Fibroblast of skin of left quadriceps (primary cell): ENCODE measurements around the gene CADM3.

Experiments used
- DNase-seq, 2 experiments: peaks; one replicate each; pipeline ENCODE4 v3.0.0-alpha.2; 2013; ENCODE audit warnings: low read depth in 2 of 2

Gene CADM3

GRCh38 chr1:159173320-159173719 lies 1.9 kb downstream of the CADM3 start:
- DNase-seq, result no peak

GRCh38 chr1:159175571-159175970 lies 4.2 kb downstream of the CADM3 start:
- no peak for DNase-seq

GRCh38 chr1:159177272-159177907 lies 6.0 kb downstream of the CADM3 start:
- DNase-seq, result peak; percentile 32 to 36

GRCh38 chr1:159179906-159180305 lies 8.5 kb downstream of the CADM3 start:
- no peak for DNase-seq

- no peak for DNase-seq
Measured at GRCh38 chr1:159180516-159180915, 9.1 kb downstream of the CADM3 start.

GRCh38 chr1:159181328-159182024 lies 10.1 kb downstream of the CADM3 start:
- DNase-seq, result no peak

GRCh38 chr1:159184201-159184600 lies 12.8 kb downstream of the CADM3 start:
- DNase-seq, result no peak

- no peak for DNase-seq
Measured at GRCh38 chr1:159185121-159185520, 13.7 kb downstream of the CADM3 start.

- DNase-seq, result no peak
Measured at GRCh38 chr1:159187033-159187432, 15.6 kb downstream of the CADM3 start.

- DNase-seq, result no peak
Measured at GRCh38 chr1:159187647-159188374, 16.4 kb downstream of the CADM3 start.

- no peak for DNase-seq
Measured at GRCh38 chr1:159188375-159188788, 17.0 kb downstream of the CADM3 start.

- no peak for DNase-seq
Measured at GRCh38 chr1:159190441-159190840, 19.0 kb downstream of the CADM3 start.

- DNase-seq, result no peak
Measured at GRCh38 chr1:159196543-159196942, 25.1 kb downstream of the CADM3 start.

- DNase-seq, result peak; percentile 44 to 47
Measured at GRCh38 chr1:159197561-159198557, 26.4 kb downstream of the CADM3 start.

- no peak for DNase-seq
Measured at GRCh38 chr1:159199901-159200300, 28.5 kb downstream of the CADM3 start.

- DNase-seq, result no peak
Measured at GRCh38 chr1:159200769-159201168, 29.4 kb downstream of the CADM3 start.

GRCh38 chr1:159201642-159202041 lies 30.2 kb downstream of the CADM3 start:
- no peak for DNase-seq

- DNase-seq, result no peak
Measured at GRCh38 chr1:159203610-159204009, 32.2 kb downstream of the CADM3 start.

- DNase-seq, result no peak
Measured at GRCh38 chr1:159204161-159205141, 33.0 kb downstream of the CADM3 start, which contains the start of gene ACKR1. Gene ACKR1 (plus strand): TSS chr1:159204875. CDS start chr1:159204960, 85 bp downstream.

- no peak for DNase-seq
Measured at GRCh38 chr1:159205225-159205624, 33.8 kb downstream of the CADM3 start.
